HG03520 (cell line): ENCODE results near the gene WWP2.
A peak's percentile ranks its signal among the peaks of the same experiment; 100 is the strongest.
"Not testable (repeated sequence)": the region's sequence is repeated elsewhere in the genome, so short reads cannot be mapped to it uniquely, and the experiment has no call there.

Experiments
- ATAC-seq: cut with Tn5 transposase; IDR thresholded peaks from one replicate; pipeline ENCODE4 v1.9.1; 2021; ENCODE audit warnings: mild to moderate bottlenecking, moderate library complexity; ENCODE audit not compliant: unreplicated experiment

The WWP2 gene

DNA sequence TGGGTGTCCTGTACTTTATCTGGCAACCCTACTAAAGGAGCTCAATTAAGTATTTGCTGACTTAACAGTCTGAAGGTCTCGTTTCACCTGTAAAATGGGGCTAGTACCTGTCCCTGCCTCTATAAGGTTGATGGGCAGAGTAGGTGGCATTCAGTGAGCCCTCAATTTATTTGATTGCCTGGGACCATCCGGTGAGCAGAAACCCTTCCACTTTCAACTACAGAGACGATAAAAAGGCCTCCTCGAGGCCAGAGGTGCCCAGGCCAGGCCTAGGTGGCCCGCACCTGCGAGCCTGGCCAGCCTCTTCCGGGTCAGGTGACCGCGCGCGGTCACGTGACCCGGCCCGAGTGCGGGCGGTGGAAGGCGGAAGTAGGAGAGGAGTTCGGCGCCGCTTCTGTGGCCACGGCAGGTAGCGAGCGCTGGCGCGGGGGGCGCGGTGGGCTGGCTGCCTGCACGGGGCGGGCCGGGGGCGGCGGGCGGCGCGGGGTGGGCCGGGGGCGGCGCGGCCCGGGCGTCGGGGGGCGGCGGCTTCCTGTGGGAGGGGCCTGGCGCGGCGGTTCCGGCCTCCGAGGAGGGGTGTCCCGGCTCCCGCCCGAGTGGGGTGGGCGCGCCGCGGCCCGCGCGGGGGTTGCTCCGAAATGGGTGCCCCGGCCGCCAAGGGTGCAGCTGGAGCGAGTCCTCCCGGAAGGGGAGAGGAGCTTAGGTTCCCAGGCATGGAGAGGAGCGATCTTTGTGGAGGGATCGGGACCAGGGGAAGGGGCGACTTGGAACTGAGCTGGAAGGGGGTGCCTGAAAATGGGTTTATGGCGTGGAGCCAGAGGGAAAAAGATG, at the start of gene WWP2:
WWP2 (plus strand) TSS at position 350 of the 831 bp plus-strand sequence. CDS start 24,679 bp downstream, outside the sequence.
- peak; percentile 61 for ATAC-seq

DNA sequence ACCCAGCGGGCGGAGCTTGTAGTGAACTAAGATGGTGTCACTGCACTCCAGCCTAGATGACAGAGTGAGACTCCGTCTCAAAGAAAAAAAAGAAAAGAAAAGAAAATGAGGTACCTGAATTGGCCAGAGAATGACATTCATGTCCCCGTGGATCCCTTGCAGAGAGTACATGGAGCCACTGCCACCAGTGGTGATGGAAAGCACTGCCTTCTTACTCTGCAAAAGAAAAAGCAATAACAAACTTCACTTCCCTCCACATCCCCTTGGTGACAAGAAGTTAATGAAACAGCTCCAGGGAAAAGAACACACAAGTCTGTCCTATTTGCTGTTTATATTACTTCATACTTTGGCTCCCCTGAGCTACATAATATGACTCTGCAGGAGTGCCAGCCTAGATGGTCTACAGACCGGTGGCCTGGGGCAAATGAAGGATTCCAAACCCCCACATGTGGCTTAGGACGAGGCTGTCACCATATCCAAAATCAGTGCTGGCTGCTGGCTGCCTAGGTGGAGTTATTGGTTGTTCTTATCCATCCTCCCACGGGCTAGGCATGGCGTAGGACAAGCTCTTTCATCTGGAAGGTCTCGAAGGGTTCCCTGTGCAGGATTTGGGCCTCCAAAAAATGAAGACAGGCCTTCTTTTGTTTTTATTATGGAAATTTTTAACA, 49.1 kb upstream of the WWP2 start:
- ATAC-seq = no peak

DNA sequence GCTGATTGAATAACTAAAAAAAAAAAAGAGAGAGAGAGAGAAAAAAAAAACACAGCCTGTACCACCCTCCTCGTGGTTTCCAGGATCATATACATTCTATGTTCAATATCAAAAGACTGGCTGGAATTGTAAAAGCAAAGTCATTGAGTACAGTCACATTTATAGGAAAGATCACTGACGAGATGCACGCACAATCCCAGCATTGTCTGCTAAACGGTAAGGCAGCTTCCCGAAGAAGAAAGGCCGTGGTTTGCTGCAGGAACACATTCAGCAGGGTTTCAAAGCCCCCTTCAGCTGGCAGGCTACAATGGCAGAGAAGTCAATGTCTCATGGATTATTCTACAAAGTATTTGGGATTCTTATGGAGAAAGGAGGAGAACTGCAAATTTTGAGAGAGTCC, 45.1 kb upstream of the WWP2 start:
- no peak for ATAC-seq

DNA sequence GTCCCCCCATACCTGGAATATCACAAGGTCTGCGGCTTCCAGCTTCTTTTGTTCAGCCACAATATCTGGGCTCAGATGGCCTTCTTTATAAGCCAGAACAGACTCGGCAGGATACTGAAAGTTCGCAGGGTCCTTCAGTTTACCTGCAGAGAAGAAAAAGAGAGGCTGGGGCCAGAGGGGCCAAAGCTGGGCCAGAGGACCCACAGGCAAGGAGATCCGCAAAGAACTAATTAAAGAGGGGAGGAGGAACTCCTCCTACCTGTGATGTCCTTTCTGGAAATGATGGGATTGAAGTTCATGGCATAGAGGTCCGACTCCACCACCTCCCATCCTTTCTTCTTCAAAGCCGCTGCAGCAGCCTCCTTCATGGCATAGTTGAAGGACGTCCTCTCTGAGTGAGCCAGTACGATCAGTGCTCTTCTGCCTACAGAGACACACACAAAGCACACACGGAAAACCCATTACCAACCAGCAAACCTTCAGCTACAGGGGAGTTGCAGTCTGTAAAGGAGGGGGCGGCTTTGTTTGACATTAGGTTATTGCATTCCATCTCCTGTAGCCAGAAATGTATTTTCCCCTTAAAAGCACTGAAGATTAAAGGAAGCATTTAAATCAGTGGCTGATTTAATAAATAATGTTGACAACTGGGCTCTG, 43.9 kb upstream of the WWP2 start:
- no peak for ATAC-seq

DNA sequence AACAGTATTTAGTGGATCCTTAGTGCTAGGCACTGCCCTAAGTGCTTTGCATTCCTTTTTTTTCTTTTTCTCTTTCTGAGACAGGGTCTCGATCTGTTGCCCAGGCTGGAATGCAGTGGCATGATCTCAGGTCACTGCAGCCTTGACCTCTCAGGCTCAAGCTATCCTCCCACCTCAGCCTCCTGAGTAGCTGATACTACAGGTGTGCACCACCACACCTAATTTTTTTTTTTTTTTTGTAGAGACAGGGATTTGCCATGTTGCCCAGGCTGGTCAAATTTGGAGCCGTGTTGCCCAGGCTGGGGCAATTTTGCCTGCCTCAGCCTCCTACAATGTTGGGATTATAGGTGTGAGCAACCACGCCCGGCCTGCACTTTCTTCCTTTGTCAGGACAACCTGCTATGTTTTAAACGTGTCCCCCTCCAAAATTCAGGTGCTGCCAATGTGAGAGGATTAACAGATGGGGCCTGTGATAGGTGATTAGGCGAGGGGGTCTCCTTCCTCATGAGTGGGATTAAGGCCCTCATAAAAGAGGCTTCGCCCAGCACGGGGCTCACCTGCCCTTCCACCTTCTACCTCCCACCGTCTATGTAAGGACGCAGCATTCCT, 41.2 kb upstream of the WWP2 start:
- ATAC-seq = no peak

DNA sequence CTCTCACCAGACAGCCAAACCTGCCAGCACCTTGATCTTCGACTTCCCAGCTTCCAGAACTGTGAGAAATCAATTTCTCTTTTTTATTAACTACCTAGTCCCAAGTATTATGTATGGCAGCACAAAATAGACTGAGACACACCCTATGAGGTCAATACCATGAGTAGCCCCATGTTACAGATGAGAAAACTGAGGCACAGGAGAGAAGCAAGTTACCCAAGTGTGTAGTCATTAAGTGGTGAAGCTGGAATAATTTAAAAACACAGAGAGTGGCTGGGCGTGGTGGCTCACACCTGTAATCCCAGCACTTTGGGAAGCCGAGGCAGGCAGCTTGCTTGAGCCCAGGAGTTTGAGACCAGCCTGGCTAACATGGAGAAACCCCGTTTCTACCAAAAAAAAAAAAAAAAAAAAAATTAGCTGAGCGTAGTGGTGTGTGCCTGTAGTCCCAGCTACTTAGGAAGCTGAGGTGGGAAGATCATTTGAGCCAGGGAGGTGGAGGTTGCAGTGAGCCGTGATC, 40.6 kb upstream of the WWP2 start:
- no peak for ATAC-seq

DNA sequence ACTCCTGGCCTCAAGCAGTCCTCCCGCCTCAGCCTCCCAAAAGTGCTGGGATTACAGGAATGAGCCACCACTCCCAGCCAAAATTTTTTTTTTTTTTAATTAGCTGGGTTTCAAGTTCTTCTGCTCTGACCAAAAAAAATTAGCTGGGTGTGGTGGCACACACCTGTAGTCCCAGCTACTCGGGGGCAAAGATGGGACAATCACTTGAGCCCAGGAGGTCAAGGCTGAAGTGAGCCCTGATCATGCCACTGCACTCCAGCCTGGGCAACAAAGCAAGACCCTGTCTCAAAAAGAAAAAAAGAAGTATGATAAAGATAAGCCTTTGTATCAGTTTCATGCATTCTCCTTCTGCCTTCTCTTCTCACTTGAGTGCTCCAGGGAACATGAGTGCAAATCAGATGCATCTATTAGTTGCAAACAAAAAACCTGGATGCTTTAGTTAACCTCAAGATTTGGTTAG, 37.7 kb upstream of the WWP2 start:
- no peak for ATAC-seq

DNA sequence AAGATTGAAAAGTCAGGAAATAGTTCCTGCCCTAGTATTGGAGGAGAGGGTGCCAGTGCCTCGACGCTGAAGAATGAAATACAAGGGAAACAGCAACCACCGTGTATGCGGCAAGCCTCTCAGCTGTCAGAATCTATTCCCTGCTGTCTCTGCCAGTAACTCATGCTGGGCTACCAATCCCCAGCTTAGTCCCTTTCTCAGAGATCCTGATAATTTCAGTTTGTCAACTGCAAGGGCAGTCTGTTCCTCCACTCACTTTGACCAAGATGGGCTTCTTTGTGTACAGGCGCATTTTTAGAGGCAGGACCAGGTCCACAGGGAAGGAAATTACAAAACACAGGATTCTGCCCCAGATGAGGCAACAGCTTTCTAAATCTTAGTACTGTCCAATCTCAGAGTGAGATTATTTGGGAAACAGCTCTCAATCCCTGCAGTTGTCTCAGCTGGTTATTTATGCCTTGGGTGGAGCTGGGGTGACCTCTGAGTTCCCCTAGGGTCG, 37.1 kb upstream of the WWP2 start:
- ATAC-seq = no peak

DNA sequence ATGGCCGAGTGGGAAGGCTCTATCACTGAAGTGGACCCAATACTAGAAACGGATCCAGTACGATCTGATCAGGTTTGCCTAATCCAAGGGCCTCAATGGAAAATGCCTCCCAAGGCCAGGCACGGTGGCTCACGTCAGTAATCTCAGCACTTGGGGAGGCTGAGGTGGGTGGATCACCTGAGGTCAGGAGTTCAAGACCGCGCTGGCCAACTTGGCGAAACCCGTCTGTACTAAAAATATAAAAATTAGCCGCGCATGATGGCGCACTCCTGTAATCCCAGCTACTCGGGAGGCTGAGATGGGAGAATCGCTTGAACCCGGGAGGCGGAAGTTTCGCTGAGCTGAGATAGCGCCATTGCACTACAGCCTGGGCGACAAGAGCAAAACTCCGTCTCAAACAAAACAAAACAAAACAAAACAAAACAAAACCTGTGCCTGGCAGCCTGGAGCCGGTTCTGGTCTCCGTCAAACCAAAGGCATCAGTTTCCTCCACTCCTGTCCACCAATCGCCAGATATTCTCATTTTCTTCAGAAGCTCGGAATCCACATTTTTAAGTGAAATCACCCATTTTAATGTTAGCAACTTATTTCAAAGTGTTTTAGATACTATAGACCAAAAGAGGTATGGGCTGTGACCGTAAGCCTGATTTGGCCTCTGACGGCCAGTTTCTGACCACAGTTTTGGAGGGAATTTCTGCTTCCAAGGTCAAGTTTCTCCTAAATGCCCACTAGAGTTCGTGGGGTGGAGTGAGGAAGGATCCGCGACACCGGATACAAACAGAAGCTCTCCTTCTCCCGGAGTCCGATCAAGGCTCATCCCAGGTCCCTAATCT, 36.4 kb upstream of the WWP2 start:
- ATAC-seq = no peak

DNA sequence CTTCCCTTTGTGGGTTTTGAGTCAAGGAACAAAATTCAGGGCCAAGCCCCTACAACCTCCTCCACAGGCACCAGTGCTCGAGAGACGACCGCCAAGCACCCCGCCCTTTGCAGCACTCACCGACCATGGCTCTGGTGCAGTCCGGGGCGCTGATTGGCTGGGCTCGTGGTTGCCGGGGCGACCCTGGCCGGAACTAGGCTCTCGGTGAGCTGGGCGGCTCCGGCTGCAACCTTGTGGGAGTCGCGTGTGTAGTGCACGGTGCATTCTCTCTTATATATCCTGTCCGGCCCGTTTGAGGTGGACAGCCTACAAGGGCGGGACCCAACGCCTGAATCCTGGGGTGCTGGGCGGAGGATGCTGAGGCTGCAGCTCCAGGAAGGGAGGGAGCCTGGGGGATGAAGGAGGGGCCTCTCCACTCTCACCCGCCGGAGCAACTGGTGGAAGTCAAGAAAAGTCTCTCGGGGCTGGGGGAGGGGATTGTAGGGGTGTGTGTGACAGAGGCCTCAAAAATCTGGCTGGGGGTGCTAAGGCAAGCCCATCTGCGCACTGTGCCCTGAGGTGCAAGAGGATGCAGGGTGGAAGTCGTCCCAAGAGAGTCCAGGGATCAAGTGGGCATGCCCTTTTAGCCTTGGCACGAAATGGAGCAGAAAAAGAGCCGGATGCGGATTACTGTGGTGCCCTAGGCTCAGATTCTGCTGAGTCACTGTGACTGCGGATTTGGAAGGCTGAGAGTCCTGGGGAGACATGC, 35.6 kb upstream of the WWP2 start, which contains the start of gene NQO1:
NQO1 (minus strand) TSS at position 248 of the 748 bp plus-strand sequence; CDS start at position 127, 121 bp downstream.
- peak; percentile 99 for ATAC-seq

DNA sequence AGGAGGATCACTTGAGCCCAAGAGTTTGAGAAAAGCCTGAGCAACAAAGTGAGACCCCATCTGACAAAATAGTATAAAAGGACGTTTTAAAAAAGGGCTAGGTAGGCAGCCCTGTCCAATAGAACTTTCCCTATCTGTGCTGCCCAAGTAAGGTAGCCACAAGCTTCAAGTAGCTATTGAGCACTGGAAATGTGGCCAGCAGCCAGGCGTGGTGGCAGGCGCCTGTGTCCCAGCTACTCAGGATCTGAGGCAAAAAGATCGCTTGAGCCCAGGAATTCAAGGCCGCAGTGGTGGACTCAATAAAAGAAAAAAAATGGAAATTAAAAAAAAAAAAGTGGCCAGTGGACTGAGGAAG, 34.2 kb upstream of the WWP2 start:
- ATAC-seq = no peak

DNA sequence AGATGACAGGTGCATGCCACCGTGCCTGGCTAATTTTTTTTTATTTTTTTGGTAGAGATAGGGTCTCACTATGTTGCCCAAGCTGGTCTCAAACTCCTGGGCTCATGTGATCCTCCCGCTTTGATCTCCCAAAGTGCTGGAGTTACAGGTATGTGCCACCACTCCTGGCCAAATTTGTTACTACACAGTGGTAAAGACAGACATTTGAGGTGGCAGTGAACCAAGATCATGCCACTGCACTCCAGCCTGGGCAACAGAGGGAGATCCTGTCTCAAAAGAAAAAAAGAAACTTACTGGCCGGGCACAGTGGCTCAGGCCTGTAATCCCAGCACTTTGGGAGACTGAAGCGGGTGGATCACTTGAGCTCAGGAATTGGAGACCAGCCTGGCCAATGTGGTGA, 33.1 kb upstream of the WWP2 start:
- not testable (repeated sequence) for ATAC-seq

DNA sequence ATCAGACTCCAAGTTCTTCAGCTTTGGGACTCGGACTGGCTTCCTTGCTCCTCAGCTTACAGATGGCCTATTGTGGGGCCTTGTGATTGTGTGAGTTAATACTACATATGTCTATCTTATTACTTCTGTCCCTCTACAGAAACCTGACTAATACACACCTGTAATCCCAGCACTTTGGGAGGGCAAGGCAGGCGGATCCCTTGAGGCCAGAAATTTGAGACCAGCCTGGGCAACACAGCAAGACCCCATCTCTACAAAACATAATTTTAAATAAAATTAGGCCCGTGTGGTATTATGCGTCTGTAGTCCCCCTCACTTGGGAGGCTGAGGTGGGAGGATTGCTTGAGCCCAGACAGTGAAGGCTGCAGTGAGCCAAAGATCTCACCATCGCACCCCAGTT, 30.9 kb upstream of the WWP2 start:
- ATAC-seq = not testable (repeated sequence)

DNA sequence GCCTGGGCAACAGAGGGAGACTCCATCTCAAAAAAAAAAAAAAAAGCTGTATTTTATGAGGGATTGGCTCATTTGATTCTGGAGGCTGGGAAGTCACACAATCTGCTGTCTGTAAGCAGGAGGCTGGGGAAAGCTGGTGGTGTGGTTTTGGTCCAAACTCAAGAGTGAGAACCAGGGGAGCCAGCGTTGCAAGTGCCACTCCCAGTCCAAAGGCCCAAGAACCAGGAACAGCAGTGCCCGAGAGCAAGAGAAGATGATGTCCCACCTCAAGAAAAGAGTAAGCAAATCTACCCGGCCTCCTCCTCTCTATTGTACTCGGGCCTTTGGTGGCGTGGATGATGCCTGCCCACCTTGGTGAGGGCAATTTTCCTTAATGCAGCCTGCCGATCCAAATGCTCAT, 30.0 kb upstream of the WWP2 start:
- ATAC-seq = no peak

DNA sequence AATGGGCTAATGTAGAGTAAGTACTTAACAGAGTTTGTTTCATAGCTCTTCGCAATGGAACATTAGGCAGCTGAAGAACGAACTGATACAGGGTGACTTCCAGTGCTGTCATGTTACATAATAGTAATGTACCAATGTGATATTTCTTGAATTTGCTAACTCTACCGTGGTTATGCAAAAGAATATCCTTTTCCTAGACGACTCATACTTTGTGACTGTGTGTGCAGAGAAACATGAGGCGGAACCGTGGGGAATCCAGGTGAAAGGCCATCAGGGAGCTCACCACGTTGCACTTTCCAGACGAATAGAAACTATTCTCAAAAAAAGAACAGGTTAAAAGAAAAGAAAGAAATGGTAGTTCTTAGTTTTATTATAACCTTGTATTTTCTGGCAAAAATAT, 20.6 kb upstream of the WWP2 start:
- no peak for ATAC-seq

DNA sequence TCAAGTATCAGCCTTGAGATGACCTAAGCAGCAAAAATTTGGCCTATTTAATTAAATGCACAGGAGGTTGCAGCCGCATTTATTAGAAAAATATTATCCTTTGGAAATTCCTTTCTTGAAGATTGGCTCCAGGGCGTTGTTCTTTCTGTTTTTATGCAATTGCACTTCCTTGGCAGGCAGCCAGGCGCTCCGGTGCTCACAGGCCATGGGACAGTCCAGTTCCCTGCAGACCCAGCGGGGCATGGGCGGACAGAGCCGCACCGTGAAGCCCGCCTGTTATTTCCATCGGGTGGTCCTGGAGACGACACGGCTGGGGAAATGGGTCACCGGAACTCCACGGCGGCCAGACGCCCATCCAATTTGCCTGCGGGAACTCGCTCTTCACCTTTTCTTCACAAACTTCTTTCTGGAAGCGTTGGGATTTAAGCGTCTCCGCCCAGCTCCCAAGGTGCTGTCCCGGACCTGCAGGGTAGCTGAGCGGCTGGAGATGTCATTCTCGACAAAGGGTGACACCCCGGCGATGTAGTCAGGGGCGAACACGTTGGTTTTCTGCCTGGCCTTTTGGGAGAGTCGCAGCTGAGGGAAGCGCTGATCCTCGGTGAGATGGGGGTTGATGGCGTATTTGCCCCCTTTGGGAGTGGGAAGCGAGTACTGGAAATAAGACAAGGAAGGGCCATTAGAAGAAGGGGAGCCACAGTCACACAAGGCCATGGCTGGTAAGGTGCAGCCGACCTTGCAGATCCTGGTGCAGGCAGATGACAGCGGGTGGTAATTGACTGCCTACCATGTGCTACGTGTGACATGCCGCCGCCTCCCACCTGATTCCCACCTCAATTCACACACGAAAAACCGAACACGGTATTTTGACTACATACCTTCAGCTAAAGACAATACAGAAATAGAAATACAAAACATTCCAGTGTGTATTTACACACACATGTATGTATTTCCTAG, 19.9 kb upstream of the WWP2 start:
- no peak for ATAC-seq

DNA sequence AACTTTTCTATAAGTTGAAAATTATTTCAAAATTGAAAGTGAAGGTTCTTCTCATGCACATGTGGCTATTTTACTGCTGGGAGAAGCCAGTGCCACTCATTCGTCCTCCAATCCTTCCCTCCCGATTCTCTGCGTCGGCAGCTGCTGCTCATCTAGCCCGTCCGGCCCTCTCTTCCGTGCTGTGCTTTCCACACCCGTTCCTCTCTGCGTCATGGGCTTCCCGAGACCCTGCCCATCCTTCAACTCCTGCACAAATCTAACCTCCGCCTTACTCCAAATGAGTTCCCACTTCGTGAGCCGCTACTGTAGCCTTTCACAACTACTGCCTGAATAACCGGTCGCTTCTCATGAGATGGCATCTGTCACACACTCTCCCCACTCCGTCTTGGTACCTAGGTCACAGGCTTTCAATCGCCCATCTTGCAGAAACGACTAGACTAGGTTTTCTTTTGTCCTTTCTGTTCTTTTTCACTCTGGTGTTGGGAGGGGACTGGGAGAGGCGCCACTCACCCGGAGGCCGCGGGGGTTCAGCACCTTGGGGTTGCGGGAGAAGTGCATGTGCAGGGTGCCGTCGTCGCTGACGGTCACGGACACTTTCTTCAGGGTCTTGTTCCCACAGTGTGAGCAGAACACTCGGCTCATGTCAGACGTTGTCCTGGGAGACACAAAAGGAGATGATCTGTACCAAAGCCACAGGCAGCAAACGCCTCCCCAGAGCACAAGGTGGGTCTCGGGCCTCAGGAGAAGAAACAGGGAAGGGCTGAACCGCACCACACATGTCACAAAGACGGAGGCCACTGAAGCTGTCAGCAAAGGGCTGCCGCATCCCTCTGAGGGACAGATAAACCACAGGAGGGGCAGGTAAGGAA, 17.5 kb upstream of the WWP2 start:
- no peak for ATAC-seq
